Ramos (cell line): ENCODE data around the gene ADCY10.
"Not testable (repeated sequence)": the region's sequence is repeated elsewhere in the genome, so short reads cannot be mapped to it uniquely, and the experiment has no call there.

Source experiments
- in situ Hi-C: fragments of 300-500 bp; cut with MboI; formaldehyde crosslinking; loops from one replicate; pipeline ENCODE4 v1.14.3; 2022; ENCODE audit warnings: low sequenced_read_pairs; ENCODE audit not compliant: unreplicated experiment

The ADCY10 gene

GRCh38 chr1:167898578-167899222 lies 15.2 kb downstream of the ADCY10 start:
- in situ Hi-C loops, result no loop called here

- in situ Hi-C loops, result no loop called here
Measured at GRCh38 chr1:167893798-167894197, 20.1 kb downstream of the ADCY10 start.

- in situ Hi-C loops, result no loop called here
Measured at GRCh38 chr1:167890400-167890799, 23.5 kb downstream of the ADCY10 start.

GRCh38 chr1:167887187-167887586 lies 26.7 kb downstream of the ADCY10 start:
- in situ Hi-C loops, result not testable (repeated sequence)

GRCh38 chr1:167882376-167882775 lies 31.6 kb downstream of the ADCY10 start:
- in situ Hi-C loops, result no loop called here

- in situ Hi-C loops, result no loop called here
Measured at GRCh38 chr1:167881786-167882185, 32.1 kb downstream of the ADCY10 start.

GRCh38 chr1:167881069-167881468 lies 32.9 kb downstream of the ADCY10 start:
- in situ Hi-C loops, result no loop called here

- in situ Hi-C loops, result no loop called here
Measured at GRCh38 chr1:167880580-167881021, 33.3 kb downstream of the ADCY10 start.

GRCh38 chr1:167879508-167879907 lies 34.4 kb downstream of the ADCY10 start:
- in situ Hi-C loops, result no loop called here

GRCh38 chr1:167878372-167879160 lies 35.4 kb downstream of the ADCY10 start:
- in situ Hi-C loops, result no loop called here

GRCh38 chr1:167876597-167877175 lies 37.2 kb downstream of the ADCY10 start:
- in situ Hi-C loops, result no loop called here

GRCh38 chr1:167871331-167871730 lies 42.6 kb downstream of the ADCY10 start:
- in situ Hi-C loops, result no loop called here

GRCh38 chr1:167869157-167870001 lies 44.6 kb downstream of the ADCY10 start:
- in situ Hi-C loops, result not testable (repeated sequence)

GRCh38 chr1:167866739-167867414 lies 47.1 kb downstream of the ADCY10 start:
- in situ Hi-C loops, result not testable (repeated sequence)

- in situ Hi-C loops, result not testable (repeated sequence)
Measured at GRCh38 chr1:167866326-167866725, 47.6 kb downstream of the ADCY10 start.

GRCh38 chr1:167865804-167866308 lies 48.1 kb downstream of the ADCY10 start:
- in situ Hi-C loops, result not testable (repeated sequence)

GRCh38 chr1:167865193-167865592 lies 48.7 kb downstream of the ADCY10 start:
- in situ Hi-C loops, result not testable (repeated sequence)

GRCh38 chr1:167864392-167865032 lies 49.4 kb downstream of the ADCY10 start:
- in situ Hi-C loops, result no loop called here

- in situ Hi-C loops, result no loop called here
Measured at GRCh38 chr1:167863921-167864279, 50.0 kb downstream of the ADCY10 start.
